Heart left ventricle (tissue), 13 donors: ENCODE measurements around the gene CRABP1.

Experiments
- CTCF ChIP-seq, 12 donors: fragments of 200-600 bp; sonication (generic) in 4 of 12; IDR thresholded peaks; one replicate each; pipeline versions ENCODE4 v1.5.0 to v1.8.0; 2018 to 2022; ENCODE audit warnings: antibody characterized with exemption in 12 of 12, mild to moderate bottlenecking in 5 of 12
- POLR2A ChIP-seq, 2 donors: fragments of 450-650 bp; IDR thresholded peaks; one replicate each; pipeline ENCODE4 v1.6.1; 2017; ENCODE audit warnings: antibody characterized with exemption in 2 of 2, mild to moderate bottlenecking in 2 of 2, moderate library complexity in 2 of 2
- donor health status: ischemic (EF 13 %, LVEDD 7.1; RV severe dilation, severe dysfunction).
- donor health status: DM: no; HTN: yes; CAD: no.
- donor health status: DM: no; HTN: no; CAD: no.
- donor health status: ischemic (EF 25% LVEDD 6.9; RV normal size, moderate dysfunction).
- donor health status: ischemic (EF 25% LVEDD 5.7; RV mildly dilated, moderate dysfunction).
- donor health status: ischemic (EF 35%, LVEDD 5.7; RV mildly dilated, moderate dysfunction).
- donor health status: nonischemic (EF 11% LVEDD 7.7; RV severe dilation, severe dysfunction).
- donor health status: DM: yes; HTN: yes; CAD: no.
- donor health status: PGD.
- donor health status: ischemic (EF 29% LVEDD 5.4; RV normal size, mild dysfunction).
- donor health status: nonischemic (EF 23%, LVEDD 6.1; RV moderate dilation, normal function).

GRCh38 chr15:78312536-78312935 is 27.6 kb upstream of the CRABP1 start:
- no peak for TF ChIP-seq CTCF (IDR thresholded peaks at IDR 0.05)
- no peak for TF ChIP-seq POLR2A (IDR thresholded peaks at IDR 0.05)
